ENCODE data around the gene RASSF7.

Gene RASSF7

GRCh38 chr11:613369-613968 is 52.7 kb downstream of the RASSF7 start:
- TF ChIP-seq CTCF (IDR thresholded peaks at IDR 0.05): no peak
- Histone ChIP-seq H3K27ac (peak overlapping the region in 1 of 2 donors; percentile 92), H3K4me3 (peak overlapping the region; percentile 84)
- DNase-seq (ENCODE audit: low spot score): no peak
